MM.1S (cell line): ENCODE measurements around the gene HIPK2.

Source experiments
- CTCF ChIP-seq: fragments of 300-600 bp; sonication (generic); IDR thresholded peaks from 2 replicates; pipeline ENCODE4 v1.5.1; 2016; ENCODE audit warnings: antibody characterized with exemption, low read length, mixed read lengths
- EZH2 ChIP-seq: fragments of 300-600 bp; sonication (generic); optimal IDR thresholded peaks from 2 replicates; pipeline ENCODE3; 2017; ENCODE audit warnings: low read depth, mild to moderate bottlenecking, antibody characterized with exemption, low read length, mixed read lengths

- TF ChIP-seq CTCF (no peak), EZH2 (no peak)
Observed at GRCh38 chr7:139715194-139715815, 62.5 kb downstream of the HIPK2 start.
